NCI-H345 treated with DMSO at 0.1 percent for 48 hours (cell line): ENCODE measurements around the gene ADAT2.

Experiments used
- DNase-seq: peaks from one replicate; lab custom pipeline; 2025; ENCODE audit not compliant: unreplicated experiment; lab: John Stamatoyannopoulos, UW

ADAT2 gene

DNA sequence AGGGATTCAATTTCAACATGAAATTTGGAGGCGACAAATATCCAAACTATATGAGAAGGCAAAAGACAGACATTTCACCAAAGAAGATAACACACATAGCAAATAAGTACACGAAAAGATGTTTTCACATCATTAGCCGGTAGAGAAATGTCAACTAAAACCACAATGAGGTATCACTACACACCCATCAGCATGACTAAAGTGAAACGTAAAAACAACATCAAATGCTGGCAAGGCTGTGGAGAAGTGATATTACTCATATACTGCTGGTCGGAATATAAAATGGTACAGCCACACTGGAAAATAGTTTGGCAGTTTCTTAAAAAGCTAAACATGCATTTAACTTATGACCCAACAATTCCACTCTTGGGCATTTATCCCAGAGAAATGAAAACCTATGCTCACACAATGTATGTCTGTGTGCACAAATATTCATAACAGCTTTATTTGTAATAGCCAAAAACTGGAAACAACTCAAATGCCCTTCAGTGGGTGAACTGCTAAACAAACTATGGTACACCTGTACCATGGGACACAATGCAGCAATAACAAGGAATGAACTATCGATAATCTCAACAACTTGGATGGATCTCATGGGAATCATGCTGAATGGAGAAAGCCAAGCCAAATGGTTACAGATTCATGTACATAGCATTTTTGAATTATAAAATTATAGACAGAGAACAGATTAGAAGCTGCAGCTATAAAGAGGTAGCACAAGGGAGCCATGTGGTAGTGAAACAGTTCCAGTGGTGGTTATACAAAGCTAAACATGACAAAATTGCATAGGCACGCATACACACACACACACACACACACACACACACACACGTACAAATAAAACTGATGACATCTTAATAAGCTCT, 8.6 kb downstream of the ADAT2 start:
- no peak for DNase-seq

DNA sequence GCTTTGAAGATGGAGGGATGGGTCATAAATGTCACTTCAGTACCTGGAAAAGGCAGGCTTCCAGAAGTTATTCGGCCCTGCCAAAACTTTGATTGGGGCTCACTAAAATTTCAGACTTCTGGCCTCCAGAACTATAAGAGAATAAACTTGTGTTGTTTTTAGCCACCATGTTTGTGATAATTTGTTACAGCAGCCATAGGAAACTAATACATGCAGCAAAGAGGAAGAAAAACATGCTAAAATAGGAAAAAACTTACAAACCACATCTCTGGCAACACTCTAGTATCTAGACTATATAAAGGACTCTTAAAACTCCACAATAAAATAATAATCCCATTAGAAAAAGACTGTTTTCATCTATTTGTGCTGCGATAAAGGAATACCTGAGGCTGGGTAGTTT, 9.5 kb downstream of the ADAT2 start:
- DNase-seq = no peak

- no peak for DNase-seq
These were observed 17.9 kb downstream of the ADAT2 start for GRCh38 chr6:143432588-143432987.

DNA sequence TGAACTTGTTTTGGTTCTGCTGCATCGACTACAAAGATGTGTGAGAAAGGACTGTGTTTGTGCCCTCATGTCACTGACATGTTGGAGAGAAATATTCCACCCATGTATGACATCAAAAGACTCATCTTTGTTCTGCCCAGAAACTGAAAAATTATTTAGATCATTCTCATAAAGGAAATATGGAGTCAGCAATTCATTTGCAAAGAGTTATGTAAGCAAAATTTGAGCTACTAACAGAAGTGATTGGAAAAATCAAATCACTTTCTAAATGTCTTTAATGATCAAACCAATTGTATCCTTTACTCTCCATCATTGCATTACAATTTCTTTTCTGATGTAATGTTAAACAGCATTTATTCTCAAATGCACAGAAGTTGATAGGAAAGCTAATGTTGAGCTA, 19.3 kb downstream of the ADAT2 start:
- no peak for DNase-seq

DNA sequence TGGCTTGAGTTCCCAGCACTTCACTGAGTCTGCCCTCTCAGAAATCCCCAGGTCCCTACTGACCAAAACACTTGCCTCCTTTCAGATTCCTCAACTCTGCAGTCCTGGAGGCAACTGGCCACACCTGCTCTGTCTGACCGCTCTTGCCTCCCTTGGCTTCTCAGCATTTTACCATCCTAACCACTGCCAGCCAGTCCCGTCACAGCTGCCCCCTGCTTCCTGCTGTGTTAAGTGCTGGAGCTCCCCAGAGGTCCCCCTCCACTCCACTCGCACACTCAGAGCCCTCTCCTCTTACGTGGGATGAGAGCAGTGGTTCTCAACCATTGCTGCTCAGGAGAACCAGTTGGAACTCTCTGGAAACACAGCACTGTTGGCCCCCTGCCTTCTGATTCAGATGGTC, 20.5 kb downstream of the ADAT2 start:
- DNase-seq = no peak

DNA sequence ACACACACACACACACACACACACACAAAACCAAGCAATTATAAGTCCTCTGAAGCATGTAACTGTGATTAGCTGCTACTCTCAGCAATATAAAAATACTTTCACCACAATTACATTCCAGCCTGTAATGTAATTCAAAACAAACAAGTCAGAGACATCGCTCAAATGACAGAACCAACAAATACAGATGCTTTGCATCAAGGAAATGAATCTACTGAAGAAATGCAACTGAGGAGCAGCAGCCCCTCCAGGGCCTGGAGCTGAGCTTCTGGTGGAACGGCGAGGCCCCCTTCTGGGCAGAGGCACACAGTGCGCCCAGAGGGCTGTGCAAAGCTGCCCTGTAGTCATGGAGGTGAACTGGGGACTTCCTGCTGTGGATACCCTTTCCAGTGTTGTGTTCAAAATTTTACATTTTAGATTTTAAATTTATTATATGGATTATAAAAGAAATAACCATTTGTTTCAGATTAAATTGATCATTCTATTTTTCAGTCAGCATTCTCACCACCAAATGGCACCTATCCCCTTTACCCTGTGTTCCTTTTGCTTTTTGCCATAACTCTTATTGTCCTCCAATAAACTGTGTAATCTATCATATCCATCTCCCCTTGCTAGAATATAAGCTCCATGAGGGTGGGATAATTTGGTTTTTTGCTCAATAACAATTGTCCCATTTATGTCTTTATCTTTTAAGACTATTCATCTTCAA, 23.2 kb downstream of the ADAT2 start:
- peak; percentile 31 for DNase-seq

DNA sequence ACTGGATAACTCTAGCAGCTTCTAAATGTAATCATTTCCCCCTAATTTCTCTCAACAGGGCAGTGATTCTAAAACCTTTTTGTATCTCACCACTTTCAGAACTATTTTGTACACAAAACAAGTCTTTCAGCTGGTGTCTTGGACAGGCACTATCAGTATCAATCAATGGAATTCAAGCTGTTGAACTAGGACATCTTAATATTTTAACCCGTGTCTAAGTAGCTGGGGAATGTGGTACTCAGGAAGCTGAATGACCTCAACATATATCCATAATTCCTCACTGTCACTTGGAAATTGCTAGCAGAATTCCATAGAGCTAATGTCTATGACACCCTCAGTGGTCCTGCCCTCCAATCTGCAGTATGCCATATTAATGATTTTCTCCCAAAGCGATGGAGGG, 24.5 kb downstream of the ADAT2 start:
- DNase-seq = no peak

DNA sequence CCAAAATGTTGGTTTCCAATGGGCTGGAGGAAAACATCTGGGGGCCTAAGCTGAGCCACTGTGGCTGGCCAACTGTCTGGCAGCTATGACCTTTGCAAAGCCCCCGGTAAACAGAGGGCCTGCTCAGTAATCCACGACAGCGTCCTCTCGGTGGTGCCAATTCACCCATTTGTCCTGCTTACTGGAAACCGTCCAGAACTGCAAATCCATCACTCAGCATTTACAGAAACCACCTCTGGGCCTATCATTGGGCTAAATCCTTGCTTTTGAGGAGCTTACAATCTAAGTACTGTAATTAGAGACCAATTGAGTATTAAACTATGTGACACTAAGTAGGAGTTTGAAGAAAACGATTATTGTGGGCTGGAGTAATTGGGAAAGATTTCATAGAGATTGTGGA, 31.0 kb downstream of the ADAT2 start:
- DNase-seq = no peak

DNA sequence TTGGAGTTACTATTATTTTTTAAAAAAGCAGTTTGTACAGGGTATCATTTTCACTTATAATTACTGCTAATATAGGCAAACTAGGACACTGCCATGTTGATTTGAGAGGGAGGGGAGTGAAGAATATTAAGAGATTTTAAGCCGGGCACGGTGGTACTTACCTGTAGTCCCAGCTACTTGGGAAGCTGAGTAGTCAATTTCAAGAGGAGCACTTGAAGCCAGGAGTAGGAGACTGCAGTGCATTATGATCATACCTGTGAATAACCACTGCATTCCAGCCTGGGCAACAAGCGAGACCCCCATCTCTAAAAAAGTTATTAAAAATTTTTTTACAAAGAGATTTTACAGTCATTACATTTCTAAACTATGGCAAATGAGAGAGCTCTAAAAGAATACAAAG, 35.7 kb downstream of the ADAT2 start:
- DNase-seq = no peak

- DNase-seq = no peak
These were observed 39.6 kb downstream of the ADAT2 start for GRCh38 chr6:143410859-143411270.

- DNase-seq = no peak
These were observed 41.7 kb downstream of the ADAT2 start for GRCh38 chr6:143408787-143409162.

DNA sequence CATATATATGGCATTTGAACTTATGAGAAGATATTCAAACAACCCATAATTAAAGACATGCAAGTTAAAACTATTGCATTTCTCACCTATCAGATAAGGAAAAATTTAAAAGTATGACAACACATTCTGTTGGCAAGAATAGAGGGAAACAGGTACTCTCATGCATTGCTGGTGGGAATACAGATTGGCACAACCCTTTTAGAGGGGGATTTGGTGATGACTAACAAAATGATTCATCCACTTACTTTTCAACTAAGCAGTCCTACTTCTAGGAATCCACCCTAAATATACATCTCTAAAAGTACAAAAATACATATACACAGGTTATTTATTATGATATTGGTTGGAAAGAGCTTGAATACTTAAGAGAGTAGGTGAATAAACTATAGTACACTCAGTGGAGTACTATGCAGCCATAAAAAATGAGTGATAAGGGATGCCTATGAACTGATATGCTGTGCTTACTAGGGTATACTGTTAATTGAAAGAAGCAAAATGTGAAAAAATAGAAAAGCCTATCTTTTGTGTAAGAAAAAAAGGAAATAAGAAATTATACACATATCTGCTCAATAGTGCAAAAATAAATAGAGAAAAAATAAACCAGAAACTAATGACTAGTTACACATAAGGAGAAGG, 42.2 kb downstream of the ADAT2 start:
- DNase-seq = no peak

- no peak for DNase-seq
These were observed 43.8 kb downstream of the ADAT2 start for GRCh38 chr6:143406673-143407072.

DNA sequence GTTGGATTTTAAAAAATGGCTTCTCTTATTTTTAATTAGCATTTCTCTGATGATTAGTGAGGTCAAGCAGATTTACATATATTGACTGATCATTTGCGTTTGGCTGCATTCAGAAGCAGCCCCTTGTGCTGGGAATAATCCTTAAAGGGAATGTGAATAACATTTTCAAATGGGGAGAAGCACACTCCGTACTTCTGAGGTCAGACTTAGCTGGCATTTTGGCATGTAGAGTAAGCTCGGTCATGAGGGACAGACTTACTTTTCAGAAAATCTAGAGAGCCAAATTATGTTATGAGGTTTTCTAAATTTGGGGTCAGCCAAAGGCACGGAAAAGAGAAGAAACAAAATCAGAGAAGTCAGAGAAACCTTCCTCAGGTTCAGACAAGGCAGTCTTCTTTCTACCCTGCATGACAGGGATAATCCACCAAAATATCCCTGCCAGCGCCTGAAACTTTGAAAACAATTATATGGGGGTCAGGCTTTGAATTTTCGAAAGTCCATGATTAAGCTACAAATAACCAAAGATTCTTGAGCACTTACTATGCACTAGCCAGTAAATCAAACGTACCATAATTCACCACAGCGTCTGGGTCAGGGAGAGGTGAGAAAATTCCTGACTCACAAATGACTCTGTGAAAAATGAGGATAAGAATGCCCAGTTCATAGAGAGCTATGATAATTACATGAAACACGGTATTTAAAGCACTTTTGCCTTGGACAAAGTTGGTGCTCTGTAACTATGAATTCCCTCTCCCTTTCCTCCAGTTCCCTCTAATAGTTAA, 44.9 kb downstream of the ADAT2 start:
- DNase-seq = no peak

- no peak for DNase-seq
These were observed 47.7 kb downstream of the ADAT2 start for GRCh38 chr6:143402721-143403336.

DNA sequence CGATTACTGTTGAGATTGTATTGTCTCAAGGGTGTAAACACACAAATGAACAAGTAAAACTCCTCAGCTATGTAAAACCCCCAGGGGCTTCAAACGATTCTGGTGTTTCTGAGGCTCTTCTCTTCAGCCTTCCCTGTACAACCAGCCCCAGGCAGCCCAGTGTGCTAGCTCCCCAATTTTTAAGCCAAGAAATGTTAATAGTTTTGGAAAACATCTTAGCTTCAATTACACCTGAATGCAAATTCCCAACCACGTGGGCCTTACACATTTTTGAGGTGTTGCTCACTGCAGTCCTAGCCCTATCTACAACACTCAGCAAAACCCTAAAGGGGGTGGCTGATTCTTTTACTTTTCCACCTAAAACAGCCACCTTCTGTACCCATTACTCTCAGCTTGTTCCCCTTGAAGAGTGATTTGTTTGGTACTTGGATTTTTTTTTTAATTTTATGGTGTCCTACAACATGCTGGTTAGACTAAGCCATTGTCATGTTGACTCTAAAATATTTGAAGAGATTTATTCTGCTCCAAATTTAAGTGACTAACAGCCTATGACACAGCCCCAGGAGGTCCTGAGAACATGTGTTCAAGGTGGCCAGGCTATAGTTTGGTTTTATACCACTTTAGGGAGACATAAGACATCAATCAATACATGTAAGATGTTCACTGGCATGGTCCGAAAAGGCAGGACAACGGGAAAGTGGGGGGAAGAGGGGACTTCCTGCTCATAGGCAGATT, 48.7 kb downstream of the ADAT2 start:
- no peak for DNase-seq

DNA sequence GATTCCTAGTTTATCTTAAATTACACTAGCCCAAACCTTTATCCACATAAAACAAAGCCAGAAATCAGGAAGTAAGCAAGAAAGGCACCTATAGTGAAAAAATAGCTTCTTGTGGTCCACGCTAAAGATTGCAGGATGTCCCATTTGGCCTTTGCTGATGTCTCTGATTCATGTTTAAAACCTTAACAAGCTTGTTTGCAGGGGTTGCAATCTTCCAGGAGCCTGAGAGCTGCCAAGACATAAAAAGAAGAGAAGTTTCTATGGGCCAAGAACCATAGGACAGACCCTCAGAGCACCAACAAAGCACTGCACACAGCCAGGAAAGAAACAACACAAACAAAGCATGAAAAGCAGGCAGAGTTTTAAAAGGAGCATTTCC, 49.4 kb downstream of the ADAT2 start:
- no peak for DNase-seq

GRCh38 chr6:143400258-143401067, 50.0 kb downstream of the ADAT2 start:
- DNase-seq = peak; percentile 73

- DNase-seq = no peak
These were observed 50.7 kb downstream of the ADAT2 start for GRCh38 chr6:143399775-143400174.
